ENCODE results near the gene SLC10A7.

GRCh38 chr4:146291313-146291712, 230.4 kb downstream of the SLC10A7 start:
- no peak for TF ChIP-seq CTCF (IDR thresholded peaks at IDR 0.05; ENCODE audit: low read depth, low read length)
- TF ChIP-seq EZH2phosphoT487 (IDR thresholded peaks at IDR 0.05; ENCODE audit: low read depth): no peak
